Measurements from ENCODE around the gene IGFBP4.
"Not testable (repeated sequence)": the region's sequence is repeated elsewhere in the genome, so short reads cannot be mapped to it uniquely, and the experiment has no call there.

The IGFBP4 gene

GRCh38 chr17:40443196-40443987 lies at the start of gene IGFBP4:
Gene IGFBP4 (plus strand): TSS chr17:40443450. CDS start chr17:40443736, 286 bp downstream.
- DNase-seq (ENCODE audit: extremely low read depth in 1 of 2, low read depth in 1 of 2) = peak in 1 of 2 donors; percentile 53

- no peak for DNase-seq (ENCODE audit: extremely low read depth in 1 of 2, low read depth in 1 of 2)
These were observed 44.1 kb upstream of the IGFBP4 start for GRCh38 chr17:40399185-40399584.

GRCh38 chr17:40402668-40403067 lies 40.6 kb upstream of the IGFBP4 start:
- no peak for DNase-seq (ENCODE audit: extremely low read depth in 1 of 2, low read depth in 1 of 2)

GRCh38 chr17:40404003-40404402 lies 39.2 kb upstream of the IGFBP4 start:
- no peak for DNase-seq (ENCODE audit: extremely low read depth in 1 of 2, low read depth in 1 of 2)

GRCh38 chr17:40407460-40407859 lies 35.8 kb upstream of the IGFBP4 start:
- DNase-seq (ENCODE audit: extremely low read depth in 1 of 2, low read depth in 1 of 2) = no peak

GRCh38 chr17:40409540-40409939 lies 33.7 kb upstream of the IGFBP4 start:
- DNase-seq (ENCODE audit: extremely low read depth in 1 of 2, low read depth in 1 of 2) = not testable (repeated sequence)

GRCh38 chr17:40410082-40410481 lies 33.2 kb upstream of the IGFBP4 start:
- no peak for DNase-seq (ENCODE audit: extremely low read depth in 1 of 2, low read depth in 1 of 2)

- no peak for DNase-seq (ENCODE audit: extremely low read depth in 1 of 2, low read depth in 1 of 2)
These were observed 31.4 kb upstream of the IGFBP4 start for GRCh38 chr17:40411821-40412220.

- DNase-seq (ENCODE audit: extremely low read depth in 1 of 2, low read depth in 1 of 2) = no peak
These were observed 30.4 kb upstream of the IGFBP4 start for GRCh38 chr17:40412880-40413279.

GRCh38 chr17:40414312-40414711 lies 28.9 kb upstream of the IGFBP4 start:
- DNase-seq (ENCODE audit: extremely low read depth in 1 of 2, low read depth in 1 of 2) = not testable (repeated sequence)

GRCh38 chr17:40415390-40415789 lies 27.9 kb upstream of the IGFBP4 start:
- no peak for DNase-seq (ENCODE audit: extremely low read depth in 1 of 2, low read depth in 1 of 2)

- no peak for DNase-seq (ENCODE audit: extremely low read depth in 1 of 2, low read depth in 1 of 2)
These were observed 26.6 kb upstream of the IGFBP4 start for GRCh38 chr17:40416671-40417070.

- DNase-seq (ENCODE audit: extremely low read depth in 1 of 2, low read depth in 1 of 2) = no peak
These were observed 26.0 kb upstream of the IGFBP4 start for GRCh38 chr17:40417258-40417608.

- peak; percentile 75 to 91 for DNase-seq (ENCODE audit: extremely low read depth in 1 of 2, low read depth in 1 of 2)
These were observed 25.4 kb upstream of the IGFBP4 start, which contains the start of gene TOP2A for GRCh38 chr17:40417609-40418427. Gene TOP2A (minus strand): TSS chr17:40417896. CDS start chr17:40417791, 105 bp downstream.

- no peak for DNase-seq (ENCODE audit: extremely low read depth in 1 of 2, low read depth in 1 of 2)
These were observed 24.9 kb upstream of the IGFBP4 start for GRCh38 chr17:40418428-40418706.

GRCh38 chr17:40419559-40420331 lies 23.5 kb upstream of the IGFBP4 start:
- DNase-seq (ENCODE audit: extremely low read depth in 1 of 2, low read depth in 1 of 2) = no peak

GRCh38 chr17:40422990-40423633 lies 20.1 kb upstream of the IGFBP4 start:
- DNase-seq (ENCODE audit: extremely low read depth in 1 of 2, low read depth in 1 of 2) = no peak

GRCh38 chr17:40425741-40426140 lies 17.5 kb upstream of the IGFBP4 start:
- no peak for DNase-seq (ENCODE audit: extremely low read depth in 1 of 2, low read depth in 1 of 2)

GRCh38 chr17:40427002-40427491 lies 16.2 kb upstream of the IGFBP4 start:
- DNase-seq (ENCODE audit: extremely low read depth in 1 of 2, low read depth in 1 of 2) = no peak

- DNase-seq (ENCODE audit: extremely low read depth in 1 of 2, low read depth in 1 of 2) = no peak
These were observed 12.7 kb upstream of the IGFBP4 start for GRCh38 chr17:40430272-40431230.

Data from activated CD8-positive, alpha-beta memory T cell treated with anti-CD3 and anti-CD28 coated beads for 1 hour (primary cell).